Measurements from ENCODE around the gene CIB1.

CIB1 gene

GRCh38 chr15:90214553-90215196, 19.1 kb downstream of the CIB1 start:
- DNase-seq (ENCODE audit: low spot score), result peak; percentile 52

GRCh38 chr15:90213818-90214204, 19.9 kb downstream of the CIB1 start:
- DNase-seq (ENCODE audit: low spot score), result peak; percentile 65

GRCh38 chr15:90213122-90213817, 20.5 kb downstream of the CIB1 start:
- no peak for DNase-seq (ENCODE audit: low spot score)

GRCh38 chr15:90212221-90213098, 21.3 kb downstream of the CIB1 start:
- DNase-seq (ENCODE audit: low spot score), result no peak

GRCh38 chr15:90211440-90212143, 22.1 kb downstream of the CIB1 start:
- DNase-seq (ENCODE audit: low spot score), result no peak

GRCh38 chr15:90211009-90211408, 22.7 kb downstream of the CIB1 start:
- no peak for DNase-seq (ENCODE audit: low spot score)

GRCh38 chr15:90210593-90210992, 23.1 kb downstream of the CIB1 start:
- DNase-seq (ENCODE audit: low spot score), result no peak

GRCh38 chr15:90209591-90209990, 24.1 kb downstream of the CIB1 start:
- DNase-seq (ENCODE audit: low spot score), result no peak

- no peak for DNase-seq (ENCODE audit: low spot score)
Measured at GRCh38 chr15:90208356-90208755, 25.4 kb downstream of the CIB1 start.

- DNase-seq (ENCODE audit: low spot score), result no peak
Measured at GRCh38 chr15:90207252-90207651, 26.5 kb downstream of the CIB1 start.

- DNase-seq (ENCODE audit: low spot score), result no peak
Measured at GRCh38 chr15:90205886-90206285, 27.9 kb downstream of the CIB1 start.

- DNase-seq (ENCODE audit: low spot score), result no peak
Measured at GRCh38 chr15:90205050-90205848, 28.5 kb downstream of the CIB1 start.

GRCh38 chr15:90203922-90204321, 29.8 kb downstream of the CIB1 start:
- no peak for DNase-seq (ENCODE audit: low spot score)

GRCh38 chr15:90203473-90203872, 30.3 kb downstream of the CIB1 start:
- DNase-seq (ENCODE audit: low spot score), result no peak

- DNase-seq (ENCODE audit: low spot score), result no peak
Measured at GRCh38 chr15:90202929-90203328, 30.8 kb downstream of the CIB1 start.

- DNase-seq (ENCODE audit: low spot score), result no peak
Measured at GRCh38 chr15:90201944-90202375, 31.8 kb downstream of the CIB1 start.

GRCh38 chr15:90201130-90201943, 32.4 kb downstream of the CIB1 start, which contains the start of gene SEMA4B:
TSS of gene SEMA4B (plus strand) at chr15:90201330. CDS start at chr15:90201579, 249 bp downstream.
- DNase-seq (ENCODE audit: low spot score), result peak; percentile 92

GRCh38 chr15:90200534-90201129, 33.1 kb downstream of the CIB1 start:
- no peak for DNase-seq (ENCODE audit: low spot score)

- no peak for DNase-seq (ENCODE audit: low spot score)
Measured at GRCh38 chr15:90194655-90195054, 39.1 kb downstream of the CIB1 start.

Data from germinal center (tissue), 1 donor.